SKM-1 treated with dmso at 0.1 percent for 144 hours (cell line): ENCODE data around the gene BASP1.
"Not testable (repeated sequence)": the region's sequence is repeated elsewhere in the genome, so short reads cannot be mapped to it uniquely, and the experiment has no call there.

Source experiments
- DNase-seq: peaks from one replicate; lab custom pipeline; 2025; ENCODE audit not compliant: unreplicated experiment; lab: John Stamatoyannopoulos, UW

BASP1 gene

GRCh38 chr5:17287501-17288155, 70.2 kb downstream of the BASP1 start:
- no peak for DNase-seq

- no peak for DNase-seq
These were observed 71.1 kb downstream of the BASP1 start for GRCh38 chr5:17288570-17288969.

- DNase-seq: no peak
These were observed 72.5 kb downstream of the BASP1 start for GRCh38 chr5:17289681-17290539.

DNA sequence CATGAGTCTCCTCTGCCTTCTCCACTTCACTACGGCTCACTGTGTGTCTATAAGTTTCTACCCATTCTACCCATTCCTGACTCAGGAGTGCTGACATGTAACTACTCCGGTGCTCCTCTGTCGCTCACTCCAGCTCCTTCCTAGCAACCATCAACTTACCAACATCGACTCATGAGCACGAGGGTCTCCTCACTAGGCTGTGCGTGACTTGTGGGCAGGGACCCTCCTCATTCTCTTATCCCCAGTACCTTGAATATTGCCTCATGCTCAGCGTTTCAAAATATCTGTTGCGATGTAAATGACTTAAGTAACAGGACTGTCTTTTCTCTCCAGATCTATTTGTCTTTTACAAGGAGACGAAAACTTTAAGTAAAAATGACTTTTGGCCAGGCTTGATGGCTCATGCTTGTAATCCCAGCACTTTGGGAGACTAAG, 73.1 kb downstream of the BASP1 start:
- no peak for DNase-seq

GRCh38 chr5:17292434-17293015, 75.1 kb downstream of the BASP1 start:
- no peak for DNase-seq

DNA sequence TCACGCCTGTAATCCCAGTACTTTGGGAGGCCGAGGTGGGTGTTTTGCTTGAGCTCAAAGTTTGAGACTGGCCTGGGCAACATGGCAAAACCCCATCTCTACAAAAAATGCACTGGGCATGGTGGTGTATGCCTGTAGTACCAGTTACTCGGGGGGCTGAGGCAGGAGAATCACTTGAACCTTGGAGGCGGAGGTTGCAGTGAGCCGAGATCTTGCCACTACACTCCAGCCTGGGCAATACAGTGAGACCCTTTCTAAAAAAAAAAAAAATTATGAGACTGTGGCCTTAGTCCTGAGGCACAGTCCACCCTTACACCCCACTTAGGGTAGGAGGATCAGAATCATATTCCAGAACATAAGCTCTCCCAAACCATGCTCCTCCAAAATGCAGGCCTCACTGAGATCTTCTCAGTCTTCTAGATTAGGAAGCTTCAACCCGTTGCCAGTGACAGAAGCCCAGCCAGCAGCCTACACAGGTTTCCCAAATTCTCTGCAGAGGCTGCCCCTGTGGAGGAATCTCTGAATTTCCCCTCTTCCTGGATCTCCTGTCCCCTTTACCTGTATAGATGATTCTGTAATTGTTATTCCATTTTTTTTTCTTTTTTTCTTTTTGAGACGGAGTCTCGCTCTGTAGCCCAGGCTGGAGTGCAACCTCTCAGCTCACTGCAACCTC, 77.3 kb downstream of the BASP1 start:
- no peak for DNase-seq

DNA sequence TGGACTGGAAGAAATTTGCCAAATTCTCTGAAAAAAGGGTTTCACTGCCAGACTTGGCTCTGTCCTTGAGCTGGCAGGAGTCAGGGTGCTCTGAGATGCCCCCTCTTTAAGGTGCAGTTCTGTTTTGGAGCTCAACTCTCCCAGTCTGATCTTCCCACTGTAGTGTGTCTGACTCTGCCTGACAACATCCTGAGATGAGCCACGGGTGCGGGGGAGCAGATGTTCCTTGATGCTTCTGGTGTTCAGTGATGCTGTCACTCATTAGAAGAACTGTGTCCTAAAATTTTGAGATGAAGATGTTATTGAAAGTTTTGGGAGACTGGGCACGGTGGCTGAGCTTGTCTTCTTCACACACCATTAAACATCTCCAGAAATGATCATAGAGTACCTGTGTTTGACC, 78.2 kb downstream of the BASP1 start:
- DNase-seq: no peak

GRCh38 chr5:17302106-17302505, 84.7 kb downstream of the BASP1 start:
- no peak for DNase-seq

DNA sequence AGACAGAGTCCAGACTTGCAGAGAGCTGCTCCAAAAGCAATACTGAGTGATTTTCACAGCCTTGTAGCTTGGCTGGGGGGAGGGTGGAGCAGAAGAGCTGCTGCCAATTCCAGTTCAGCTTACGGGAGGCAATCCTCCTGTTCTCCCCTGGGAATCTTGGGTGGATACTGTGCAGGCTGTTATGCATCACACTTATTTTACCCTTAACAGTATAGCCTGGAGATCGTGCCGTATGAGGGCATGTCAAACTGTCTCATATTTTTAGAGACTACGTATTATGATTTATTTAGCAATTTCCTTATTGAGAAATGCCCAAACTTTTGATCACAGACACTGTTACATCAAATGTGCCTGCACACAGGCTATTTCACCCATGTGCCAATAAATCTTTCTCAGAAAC, 85.2 kb downstream of the BASP1 start:
- DNase-seq: no peak

DNA sequence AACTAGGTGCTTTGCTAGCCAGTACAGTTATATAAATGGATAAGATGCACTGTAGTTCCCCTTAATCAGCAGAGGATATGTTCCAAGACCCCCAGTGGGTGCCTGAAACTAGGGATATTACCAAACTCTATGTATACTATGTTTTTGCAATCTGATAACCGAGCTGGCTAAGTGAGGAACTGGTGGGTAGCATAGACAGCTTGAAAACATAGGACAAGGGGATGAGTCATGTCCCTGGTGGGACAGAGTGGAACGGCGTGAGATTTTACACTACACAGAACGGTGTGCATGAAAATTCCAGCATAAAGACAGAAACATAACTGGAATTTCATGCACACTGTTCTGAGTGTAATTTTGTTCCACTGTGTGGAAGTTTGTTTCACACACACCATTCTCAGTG, 86.9 kb downstream of the BASP1 start:
- DNase-seq: no peak

DNA sequence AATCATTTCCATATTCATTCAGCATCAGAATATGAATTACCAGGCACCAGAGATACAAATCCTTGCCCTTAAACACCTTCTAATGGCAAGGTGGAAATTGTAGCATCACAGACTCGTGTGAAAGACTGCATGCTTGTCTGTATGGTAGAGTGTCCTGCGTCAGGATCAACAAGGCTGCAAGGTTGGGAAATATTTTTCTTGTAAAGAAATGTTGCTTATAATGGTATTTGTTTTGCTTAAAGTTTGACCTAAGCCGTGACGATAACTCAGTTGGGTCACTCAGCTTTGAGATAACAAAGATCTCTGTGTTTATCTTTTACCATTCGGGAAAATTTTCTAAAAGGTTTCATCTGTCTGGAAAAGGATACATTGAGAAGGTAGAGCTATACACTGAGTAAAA, 87.6 kb downstream of the BASP1 start:
- no peak for DNase-seq

- DNase-seq: no peak
These were observed 88.7 kb downstream of the BASP1 start for GRCh38 chr5:17305964-17306725.

DNA sequence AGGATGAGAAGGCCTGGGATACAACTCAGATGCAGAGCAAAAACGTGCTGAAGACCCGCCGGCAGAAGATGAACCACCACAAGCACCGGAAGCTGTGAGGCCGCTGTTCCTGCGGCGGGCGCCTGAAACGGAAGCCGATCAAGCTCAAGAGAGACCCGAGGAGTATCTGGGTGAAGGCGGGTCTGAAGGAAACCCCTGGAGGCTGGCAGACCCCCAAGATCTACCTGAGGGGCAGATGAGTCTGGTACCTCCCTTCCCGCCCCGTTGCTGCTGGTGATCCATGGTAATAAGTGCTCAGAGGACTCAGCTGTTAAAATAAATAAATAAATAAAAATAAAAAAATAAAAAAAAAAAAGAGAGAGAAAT, 89.3 kb downstream of the BASP1 start:
- no peak for DNase-seq

DNA sequence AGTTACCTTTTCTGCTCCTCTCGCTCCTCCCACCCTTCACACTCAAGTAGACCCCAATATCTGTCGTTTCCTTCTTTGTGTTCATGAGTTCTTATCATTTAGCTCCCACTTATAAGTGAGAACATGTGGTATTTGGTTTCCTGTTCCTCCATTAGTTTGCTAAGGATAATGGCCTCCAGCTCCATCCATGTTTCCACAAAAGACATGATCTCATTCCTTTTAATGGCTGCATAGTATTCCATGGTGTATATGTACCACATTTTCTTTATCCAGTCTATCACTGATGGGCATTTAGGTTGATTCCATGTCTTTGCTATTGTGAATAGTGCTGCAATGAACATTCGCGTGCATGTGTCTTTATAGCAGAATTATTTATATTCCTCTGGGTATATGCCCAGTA, 90.0 kb downstream of the BASP1 start:
- not testable (repeated sequence) for DNase-seq

DNA sequence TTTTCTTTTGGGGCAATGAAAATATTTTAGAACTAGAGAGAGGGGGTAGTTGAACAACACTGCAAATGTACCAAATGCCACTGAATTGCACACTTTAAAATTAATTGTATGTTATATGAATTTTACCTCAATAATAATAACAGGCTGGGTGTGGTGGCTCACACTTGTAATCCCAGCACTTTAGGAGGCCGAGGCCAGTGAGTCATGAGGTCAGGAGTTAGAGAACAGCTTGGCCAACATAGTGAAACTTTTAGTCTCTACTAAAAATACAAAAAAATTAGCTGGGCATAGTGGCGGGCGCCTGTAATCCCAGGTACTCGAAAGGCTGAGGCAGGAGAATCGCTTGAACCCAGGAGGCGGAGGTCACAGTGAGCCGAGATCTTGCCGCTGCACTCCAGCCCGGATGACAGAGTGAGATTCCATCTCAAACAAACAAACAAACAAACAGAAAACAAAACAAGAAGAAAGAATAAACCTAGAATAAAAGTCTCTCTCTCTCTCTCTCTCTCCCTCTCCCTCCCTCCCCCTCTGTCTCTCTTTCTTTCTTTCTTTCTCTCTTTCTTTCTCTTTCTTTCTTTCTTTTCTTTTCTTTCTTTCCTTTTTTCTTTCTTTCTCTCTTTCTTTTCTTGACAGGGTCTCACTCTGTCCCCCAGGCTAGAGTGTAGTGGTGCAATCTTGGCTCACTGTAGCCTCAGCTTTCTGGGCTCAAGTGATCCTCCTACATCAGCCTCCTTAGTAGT, 91.1 kb downstream of the BASP1 start:
- no peak for DNase-seq

GRCh38 chr5:17309462-17309861, 92.0 kb downstream of the BASP1 start:
- DNase-seq: no peak

GRCh38 chr5:17310502-17310901, 93.1 kb downstream of the BASP1 start:
- not testable (repeated sequence) for DNase-seq

DNA sequence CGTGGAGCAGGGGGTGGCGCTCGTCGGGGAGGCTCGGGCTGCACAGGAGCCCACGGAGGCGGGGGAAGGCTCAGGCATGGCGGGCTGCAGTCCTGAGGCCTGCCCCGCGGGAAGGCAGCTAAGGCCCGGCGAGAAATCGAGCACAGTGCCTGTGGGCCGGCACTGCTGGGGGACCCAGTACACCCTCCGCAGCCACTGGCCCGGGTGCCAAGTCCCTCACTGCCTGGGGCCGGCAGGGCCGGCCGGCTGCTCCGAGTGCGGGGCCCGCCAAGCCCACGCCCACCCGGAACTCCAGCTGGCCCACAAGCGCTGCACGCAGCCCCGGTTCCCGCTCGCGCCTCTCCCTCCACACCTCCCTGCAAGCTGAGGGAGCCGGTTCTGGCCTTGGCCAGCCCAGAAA, 94.4 kb downstream of the BASP1 start:
- not testable (repeated sequence) for DNase-seq

GRCh38 chr5:17312358-17312757, 94.9 kb downstream of the BASP1 start:
- DNase-seq: no peak

GRCh38 chr5:17314907-17315471, 97.6 kb downstream of the BASP1 start:
- DNase-seq: no peak
